Astrocyte of the hippocampus (primary cell): Measurements from ENCODE around the gene CEP350.

Experiments used
- DNase-seq: peaks from one replicate; pipeline ENCODE4 v3.0.0; 2011; ENCODE audit warnings: low read depth, low spot score

The CEP350 gene

GRCh38 chr1:180057883-180058396 lies 103.3 kb downstream of the CEP350 start:
- no peak for DNase-seq

DNA sequence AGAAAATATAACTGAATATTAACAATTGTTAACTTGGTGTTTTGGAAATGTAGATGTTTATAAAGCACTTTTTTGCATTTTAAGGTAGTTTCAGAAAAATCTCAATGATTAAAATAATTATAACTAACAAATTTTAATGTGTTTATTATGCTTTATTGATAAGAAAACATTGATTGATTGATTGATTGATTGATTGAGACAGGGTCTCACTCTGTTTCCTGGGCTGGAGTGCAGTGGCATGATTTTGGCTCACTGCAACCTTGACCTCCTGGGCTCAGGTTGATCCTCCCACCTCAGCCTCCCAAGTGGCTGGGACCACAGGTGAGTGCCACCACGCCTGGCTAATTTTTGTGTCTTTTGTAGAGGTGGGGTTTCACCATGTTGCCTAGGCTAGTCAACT lies 106.4 kb downstream of the CEP350 start:
- no peak for DNase-seq

- DNase-seq = no peak
These were observed 107.9 kb downstream of the CEP350 start for GRCh38 chr1:180062452-180062971.

GRCh38 chr1:180065408-180065807 lies 110.8 kb downstream of the CEP350 start:
- no peak for DNase-seq

DNA sequence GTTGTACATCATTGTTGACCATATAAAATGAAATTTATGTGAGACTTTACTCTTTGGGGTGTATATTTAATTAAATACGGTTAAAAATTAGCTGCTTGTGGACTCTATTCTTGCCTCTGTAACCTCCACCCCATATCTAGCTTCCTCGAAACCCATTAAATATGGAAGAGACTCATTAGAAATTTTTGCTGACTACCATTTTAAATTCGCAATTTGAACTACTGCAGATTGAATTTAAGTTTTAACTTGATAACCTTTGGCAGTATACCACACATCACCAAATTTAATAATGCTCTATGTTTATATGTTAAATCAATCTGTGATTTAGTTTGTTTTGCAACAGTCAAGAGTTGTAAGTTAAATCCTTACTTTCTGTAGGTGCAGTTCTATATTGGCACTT lies 111.5 kb downstream of the CEP350 start:
- no peak for DNase-seq

DNA sequence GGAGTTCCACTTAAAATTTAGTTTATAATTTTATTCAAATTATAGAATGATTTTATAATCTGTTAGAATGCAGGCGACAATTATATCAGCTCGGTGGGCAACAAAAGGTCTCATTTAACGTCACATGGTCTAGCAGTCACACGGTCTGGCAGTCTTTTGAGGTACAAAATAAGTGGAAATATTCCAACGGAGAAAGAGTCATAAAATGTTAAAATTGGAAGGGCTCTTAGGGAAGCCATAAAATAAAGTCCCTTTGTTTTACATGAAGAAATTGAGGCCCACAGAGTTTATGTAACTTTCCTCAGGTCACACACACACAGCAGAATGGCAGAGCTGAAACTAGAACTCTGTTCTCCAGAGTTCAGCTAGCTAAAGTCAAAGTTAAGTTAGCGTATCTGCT lies 115.7 kb downstream of the CEP350 start:
- no peak for DNase-seq

- DNase-seq = no peak
These were observed 117.1 kb downstream of the CEP350 start for GRCh38 chr1:180071759-180072158.

DNA sequence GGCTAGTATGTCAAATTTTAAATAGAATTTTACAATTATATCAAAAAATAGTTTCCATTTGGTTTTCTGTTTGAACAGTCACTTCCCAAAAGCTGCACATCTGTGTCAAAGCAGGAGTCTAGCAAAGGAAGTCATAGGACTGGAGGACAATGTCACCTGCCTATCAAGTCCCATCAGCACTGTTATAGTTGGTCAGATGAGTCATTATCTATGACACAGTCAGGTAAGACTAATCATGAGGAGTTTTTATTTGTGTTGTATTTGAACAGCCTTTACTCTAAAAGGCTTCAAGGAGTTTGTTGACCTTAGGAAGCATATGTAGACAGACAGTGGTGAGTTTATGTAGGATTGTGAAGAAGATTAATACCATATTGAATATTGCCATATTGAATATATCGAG lies 125.8 kb downstream of the CEP350 start:
- no peak for DNase-seq

- DNase-seq = no peak
These were observed 126.9 kb downstream of the CEP350 start for GRCh38 chr1:180081474-180081873.

DNA sequence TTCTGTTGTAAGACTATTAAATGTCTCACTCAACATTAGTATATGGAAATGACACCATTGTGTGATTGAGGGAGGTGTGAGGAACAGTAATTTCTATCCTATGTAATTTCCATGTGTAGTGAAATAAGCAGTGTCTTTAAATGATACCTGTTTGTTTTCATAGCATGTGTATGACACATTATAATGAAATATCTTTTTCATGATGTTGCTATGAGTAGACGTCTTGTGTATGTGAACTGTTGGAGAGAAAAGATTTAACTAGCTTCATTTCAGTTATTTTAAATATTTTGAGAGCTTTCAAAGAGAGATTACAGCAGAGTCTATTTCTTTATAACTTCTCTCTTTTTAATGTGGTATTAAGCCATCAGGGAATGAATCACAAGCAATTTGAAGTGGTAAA lies 128.6 kb downstream of the CEP350 start:
- DNase-seq = no peak

- no peak for DNase-seq
These were observed 130.3 kb downstream of the CEP350 start for GRCh38 chr1:180084867-180085266.

GRCh38 chr1:180085331-180085730 lies 130.7 kb downstream of the CEP350 start:
- no peak for DNase-seq

GRCh38 chr1:180092931-180093650 lies 138.5 kb downstream of the CEP350 start:
- DNase-seq = no peak

- DNase-seq = no peak
These were observed 140.2 kb downstream of the CEP350 start for GRCh38 chr1:180094705-180095295.

DNA sequence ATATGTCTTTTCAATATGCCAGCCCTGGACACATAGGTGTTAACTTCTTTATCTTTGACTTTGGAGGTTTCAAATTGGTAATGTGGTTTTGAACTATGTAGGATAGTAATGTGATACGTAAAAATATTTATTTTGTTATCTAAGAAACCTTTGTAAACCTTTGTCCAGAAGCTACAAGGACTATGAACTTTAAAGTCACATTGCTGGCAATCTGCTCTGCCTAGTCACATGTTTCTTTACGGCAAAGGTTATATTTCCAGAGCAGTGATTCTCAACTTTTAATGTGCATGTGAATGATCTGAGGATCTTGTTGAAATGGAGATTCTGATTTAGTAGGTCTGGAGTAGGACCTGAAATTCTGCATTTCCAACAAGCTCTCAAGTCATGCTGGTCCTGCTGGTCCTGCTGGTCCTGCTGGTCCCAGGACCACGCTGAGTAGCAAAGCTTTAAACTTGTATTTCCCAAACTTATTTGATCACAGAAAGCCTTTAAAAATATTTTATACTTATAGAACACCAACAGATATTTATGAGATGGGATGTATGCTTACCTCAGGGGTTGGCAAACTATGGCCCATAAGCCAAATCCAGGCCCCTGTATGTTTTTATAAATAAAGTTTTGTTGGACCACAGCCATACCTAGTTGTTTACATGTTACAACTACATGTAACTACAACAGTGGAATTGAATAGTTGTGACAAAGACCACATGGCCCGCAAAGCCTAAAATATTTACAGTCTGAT lies 142.1 kb downstream of the CEP350 start:
- DNase-seq = no peak

DNA sequence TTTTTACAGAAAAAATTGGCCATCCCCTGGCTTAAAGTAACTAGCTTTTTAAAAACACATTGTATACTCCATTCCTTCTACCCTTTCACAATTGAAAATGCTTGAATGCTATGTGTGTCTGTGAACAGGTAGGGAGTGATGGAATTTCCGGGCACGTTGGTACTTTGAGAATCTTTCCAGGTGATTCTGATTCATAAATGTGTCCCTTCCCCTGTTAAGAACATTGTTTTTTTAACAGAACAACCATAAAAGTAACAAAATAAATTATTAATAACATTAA lies 142.7 kb downstream of the CEP350 start:
- no peak for DNase-seq

DNA sequence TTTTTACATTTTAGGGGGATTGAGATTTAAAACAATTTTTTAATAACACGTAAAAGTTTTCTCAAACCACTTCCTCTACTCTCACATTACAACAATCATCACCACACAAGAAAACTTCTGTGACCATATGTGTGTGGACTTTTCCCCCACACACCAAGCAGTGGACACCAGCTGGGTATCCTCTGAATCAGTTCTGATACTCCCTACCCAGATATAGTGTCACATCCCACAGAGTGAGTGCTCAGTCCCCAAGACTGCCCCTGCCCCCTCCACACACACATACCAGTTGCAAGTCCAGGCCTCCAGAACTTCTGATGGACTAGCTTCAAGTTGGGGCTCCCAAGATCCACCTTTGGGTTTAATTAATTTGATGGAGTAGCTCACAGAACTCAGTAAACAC lies 146.8 kb downstream of the CEP350 start:
- no peak for DNase-seq

- no peak for DNase-seq
These were observed 149.2 kb downstream of the CEP350 start for GRCh38 chr1:180103819-180104218.

DNA sequence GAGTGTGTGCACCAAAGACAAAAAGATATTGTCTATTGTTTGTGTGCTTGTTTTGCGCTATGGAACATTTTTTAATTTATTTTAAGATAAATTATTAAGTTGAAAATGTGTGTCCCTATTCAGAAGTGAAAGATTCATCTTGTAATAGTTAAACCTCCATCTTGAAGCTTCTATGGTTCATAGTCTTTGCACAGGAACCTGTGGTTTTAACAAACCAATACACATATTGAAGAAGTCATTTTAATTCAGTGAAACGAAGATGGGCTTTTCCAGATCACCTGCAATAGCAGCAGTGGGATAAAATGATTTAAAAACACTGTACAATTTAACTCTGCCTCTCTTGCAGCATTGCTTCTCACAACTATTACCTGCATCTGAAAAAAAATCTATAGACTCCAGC lies 157.5 kb downstream of the CEP350 start:
- DNase-seq = no peak

- no peak for DNase-seq
These were observed 158.5 kb downstream of the CEP350 start for GRCh38 chr1:180112984-180113647.

DNA sequence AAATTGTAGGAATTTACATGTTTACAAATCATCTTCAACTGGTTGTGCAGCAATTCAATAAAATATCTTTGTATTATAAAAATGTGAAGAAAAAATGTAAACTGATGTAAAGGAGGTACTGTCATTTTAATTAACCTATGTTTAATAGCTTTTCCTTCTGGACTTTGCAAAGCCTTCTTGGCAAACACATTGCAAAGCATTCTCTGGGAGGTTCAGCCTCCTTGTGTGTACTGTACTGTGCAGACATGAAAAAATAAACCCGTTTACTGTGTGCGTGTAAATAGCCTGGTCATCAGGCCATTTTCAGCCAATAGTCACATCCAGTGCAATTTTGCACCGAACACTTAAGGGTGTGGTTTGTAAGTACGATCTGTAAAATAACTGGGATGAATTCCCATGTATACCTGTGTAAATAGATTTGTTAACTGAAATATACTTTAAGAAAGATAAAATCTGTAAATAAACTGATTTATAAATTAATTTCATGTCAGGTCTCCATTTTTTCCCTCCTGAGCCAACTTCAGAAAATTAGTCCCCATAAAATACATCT lies 159.9 kb downstream of the CEP350 start:
- DNase-seq = no peak
